HEK293 (cell line): ENCODE data around the gene RABEP2.

Source experiments
- ATF2 ChIP-seq: fragments of 450-650 bp; formaldehyde crosslinking; IDR thresholded peaks from 2 replicates; pipeline ENCODE4 v1.5.1; 2016; ENCODE audit warnings: missing biosample characterization, missing genetic modification characterization, low read depth
- CTCF ChIP-seq: fragments of 450-650 bp; formaldehyde crosslinking; IDR thresholded peaks from 2 replicates; pipeline ENCODE4 v1.5.1; 2016; ENCODE audit warnings: missing biosample characterization, missing genetic modification characterization
- GLIS1 ChIP-seq: fragments of 450-650 bp; formaldehyde crosslinking; IDR thresholded peaks from 2 replicates; pipeline ENCODE4 v1.5.1; 2016; ENCODE audit warnings: missing biosample characterization, missing genetic modification characterization
- KLF1 ChIP-seq: fragments of 450-650 bp; formaldehyde crosslinking; IDR thresholded peaks from 2 replicates; pipeline ENCODE4 v1.5.1; 2016; ENCODE audit warnings: missing biosample characterization, missing genetic modification characterization
- PRDM10 ChIP-seq: fragments of 450-650 bp; formaldehyde crosslinking; IDR thresholded peaks from 2 replicates; pipeline ENCODE4 v1.5.1; 2016; ENCODE audit warnings: missing biosample characterization, missing genetic modification characterization
- REST ChIP-seq: fragments of 450-650 bp; formaldehyde crosslinking; IDR thresholded peaks from 2 replicates; pipeline ENCODE4 v1.5.1; 2016; ENCODE audit warnings: missing biosample characterization, missing genetic modification characterization
- SETDB1 ChIP-seq: IDR thresholded peaks from one replicate; pipeline ENCODE4 v1.6.1; 2017; ENCODE audit warnings: mild to moderate bottlenecking, low read length, moderate library complexity, mixed read lengths; ENCODE audit not compliant: insufficient read length
- WT1 ChIP-seq: fragments of 450-650 bp; formaldehyde crosslinking; IDR thresholded peaks from 2 replicates; pipeline ENCODE4 v1.5.1; 2016; ENCODE audit warnings: missing biosample characterization, missing genetic modification characterization
- YY1 ChIP-seq: fragments of 450-650 bp; formaldehyde crosslinking; IDR thresholded peaks from 2 replicates; pipeline ENCODE4 v1.5.1; 2018; ENCODE audit warnings: missing biosample characterization, missing genetic modification characterization
- ZBTB26 ChIP-seq: fragments of 450-650 bp; formaldehyde crosslinking; optimal IDR thresholded peaks from 2 replicates; pipeline ENCODE3; 2016; ENCODE audit warnings: missing biosample characterization, mild to moderate bottlenecking, missing genetic modification characterization
- ZBTB49 ChIP-seq: fragments of 450-650 bp; formaldehyde crosslinking; IDR thresholded peaks from 2 replicates; pipeline ENCODE4 v1.5.1; 2016; ENCODE audit warnings: missing biosample characterization, missing genetic modification characterization, low read depth
- ZNF366 ChIP-seq: fragments of 450-650 bp; formaldehyde crosslinking; conservative IDR thresholded peaks from 2 replicates; pipeline ENCODE4 v1.5.1; 2016; ENCODE audit warnings: missing biosample characterization, missing genetic modification characterization
- ZNF658 ChIP-seq: fragments of 450-650 bp; formaldehyde crosslinking; IDR thresholded peaks from 2 replicates; pipeline ENCODE4; 2016; ENCODE audit warnings: missing biosample characterization, missing genetic modification characterization
- ZNF830 ChIP-seq: fragments of 450-650 bp; IDR thresholded peaks from 2 replicates; pipeline ENCODE4 v1.5.0; 2018; ENCODE audit warnings: missing biosample characterization, missing genetic modification characterization, low read depth, mild to moderate bottlenecking, moderate library complexity

GRCh38 chr16:28858421-28858820, 66.6 kb downstream of the RABEP2 start:
- TF ChIP-seq SETDB1: no peak
- TF ChIP-seq REST: no peak
- no peak for TF ChIP-seq CTCF (tag by site-specific recombination)
- no peak for TF ChIP-seq ZBTB49 (tag by site-specific recombination)
- no peak for TF ChIP-seq ZBTB26
- TF ChIP-seq GLIS1 (tag by site-specific recombination): no peak
- no peak for TF ChIP-seq ZNF830 (tag by site-specific recombination)
- TF ChIP-seq PRDM10 (tag by site-specific recombination): no peak
- no peak for TF ChIP-seq KLF1
- TF ChIP-seq ZNF658 (tag by site-specific recombination): no peak
- no peak for TF ChIP-seq ATF2 (tag by site-specific recombination)
- no peak for TF ChIP-seq WT1 (tag by site-specific recombination)
- TF ChIP-seq YY1 (tag by site-specific recombination): no peak
- TF ChIP-seq ZNF366 (tag by site-specific recombination): no peak
